Gastrocnemius medialis (tissue), 4 donors: Measurements from ENCODE around the gene STC2. TPM values are rescaled to one million over a fixed set of nuclear protein-coding genes. Genes with fewer than 3 reads are reported as not detected.

ENCODE experiments used
- ATAC-seq, 2 donors: fragments of 150-250 bp; one replicate each; pipeline ENCODE4 v1.9.1; 2016
- DNase-seq, 2 donors: peaks; one replicate each; pipeline ENCODE4 v3.0.0-alpha.2; 2019
- H3K27ac ChIP-seq, 4 donors: fragments of 200-600 bp; sonication (generic); 1 replicate in 1 of 4; 2 replicates in 3 of 4; pipeline ENCODE4 v1.5.1; 2016 to 2018; ENCODE audit warnings: mild to moderate bottlenecking in 2 of 4, moderate library complexity in 1 of 4
- H3K27me3 ChIP-seq, 3 donors: fragments of 200-600 bp; sonication (generic) in 2 of 3; 1 replicate in 1 of 3; 2 replicates in 2 of 3; pipeline versions ENCODE4 v1.5.1 to v1.6.0; 2016 to 2019; ENCODE audit warnings: mild to moderate bottlenecking in 1 of 3, moderate library complexity in 1 of 3
- H3K36me3 ChIP-seq, 2 donors: fragments of 200-600 bp; sonication (generic) in 1 of 2; one replicate each; pipeline ENCODE4 v1.5.1; 2017 to 2018
- H3K4me1 ChIP-seq, 2 donors: fragments of 200-600 bp; sonication (generic) in 1 of 2; one replicate each; pipeline ENCODE4 v1.5.1; 2016 to 2017; ENCODE audit warnings: mild to moderate bottlenecking in 2 of 2
- H3K4me3 ChIP-seq, 4 donors: fragments of 200-600 bp; sonication (generic) in 3 of 4; 1 replicate in 1 of 4; 2 replicates in 3 of 4; pipeline ENCODE4 v1.5.1; 2016 to 2019; ENCODE audit warnings: mild to moderate bottlenecking in 2 of 4
- H3K9me3 ChIP-seq, 3 donors: fragments of 200-600 bp; sonication (generic) in 2 of 3; 1 replicate in 1 of 3; 2 replicates in 2 of 3; pipeline ENCODE4 v1.5.1; 2016 to 2019
- CTCF ChIP-seq, 5 experiments: fragments of 450-650 bp in 3 of 5; fragments of 200-600 bp in 2 of 5; sonication (generic) in 2 of 5; IDR thresholded peaks in 4 of 5; conservative IDR thresholded peaks in 1 of 5; 1 replicate in 4 of 5; 2 replicates in 1 of 5; pipeline ENCODE4 v1.5.1; 2016 to 2019; ENCODE audit warnings: antibody characterized with exemption in 5 of 5, mild to moderate bottlenecking in 3 of 5, moderate library complexity in 3 of 5
- POLR2A ChIP-seq, 2 donors: fragments of 450-650 bp; IDR thresholded peaks; one replicate each; pipeline ENCODE4 v1.6.1; 2017; ENCODE audit warnings: antibody characterized with exemption in 2 of 2, mild to moderate bottlenecking in 2 of 2, moderate library complexity in 2 of 2
- in situ Hi-C, 4 donors: fragments of 200-750 bp; cut with MboI; loops; one replicate each; pipeline versions ENCODE4 v1.15.0 to v1.8.0; 2017; ENCODE audit warnings: low sequenced_read_pairs in 4 of 4
- intact Hi-C: fragments of 100-400 bp; cut with DNase I; formaldehyde crosslinking; loops from one replicate; pipeline ENCODE4 v1.15.1; 2023; ENCODE audit warnings: low total_unique reads
- total RNA-seq, 4 donors: library from RNA; depleted of rRNA; stranded (reverse); fragments of >200 nt; gene quantifications; one replicate each; pipeline versions ENCODE4 v1.1.0 to v1.2.3, GENCODE V29; 2016

The STC2 gene
- total RNA-seq, 4 donors from 2014 or later, result 0.39 to 12.7 (median 4.0) TPM

GRCh38 chr5:173340451-173340850, 12.2 kb upstream of the STC2 start:
- DNase-seq, result no peak
- no peak for TF ChIP-seq POLR2A (IDR thresholded peaks at IDR 0.05)
- TF ChIP-seq CTCF (IDR thresholded peaks at IDR 0.05 in 4 of 5, conservative IDR thresholded peaks at IDR 0.05 in 1 of 5), result no peak
- H3K36me3 ChIP-seq, result no peaks in the 10 kb centered on the region
- peaks cover 0 to 3% (median 0%) of the 10 kb centered on the region in 3 donors for H3K27me3 ChIP-seq
- no peak overlapping the region for H3K27ac ChIP-seq
- ATAC-seq, result no peak
- no peak overlapping the region for H3K4me3 ChIP-seq
- intact Hi-C loops, result no loop called here
- H3K9me3 ChIP-seq, result no peaks in the 10 kb centered on the region
- in situ Hi-C loops, result no loop called here
- no peaks in the 10 kb centered on the region for H3K4me1 ChIP-seq

GRCh38 chr5:173339286-173339685, 11.1 kb upstream of the STC2 start:
- Histone ChIP-seq H3K36me3 (no peaks in the 10 kb centered on the region), H3K9me3 (no peaks in the 10 kb centered on the region), H3K4me3 (no peak overlapping the region), H3K27ac (no peak overlapping the region), H3K27me3 (peaks cover 0 to 3% (median 0%) of the 10 kb centered on the region in 3 donors), H3K4me1 (no peaks in the 10 kb centered on the region)
- no peak for TF ChIP-seq POLR2A (IDR thresholded peaks at IDR 0.05)
- intact Hi-C loops (no loop called here), in situ Hi-C loops (loop anchor here in 1 of 4 donors (5.0 kb wide), 1 partner anchor 47 kb away; no protein-coding TSS in a partner anchor)
- DNase-seq (no peak), ATAC-seq (no peak)

GRCh38 chr5:173338380-173339015, 10.3 kb upstream of the STC2 start:
- no peak for ATAC-seq
- Histone ChIP-seq H3K27me3 (peaks cover 0 to 3% (median 0%) of the 10 kb centered on the region in 3 donors), H3K36me3 (no peaks in the 10 kb centered on the region), H3K9me3 (no peaks in the 10 kb centered on the region), H3K4me3 (no peak overlapping the region), H3K4me1 (no peaks in the 10 kb centered on the region), H3K27ac (no peak overlapping the region)
- in situ Hi-C loops (loop anchor here in 1 of 4 donors (5.0 kb wide), 1 partner anchor 46 kb away; no protein-coding TSS in a partner anchor), intact Hi-C loops (no loop called here)
- no peak for TF ChIP-seq POLR2A (IDR thresholded peaks at IDR 0.05)
- TF ChIP-seq CTCF (IDR thresholded peaks at IDR 0.05 in 4 of 5, conservative IDR thresholded peaks at IDR 0.05 in 1 of 5), result no peak
- no peak for DNase-seq

GRCh38 chr5:173334808-173335207, 6.6 kb upstream of the STC2 start:
- H3K36me3 ChIP-seq, result no peaks in the 10 kb centered on the region
- H3K4me3 ChIP-seq, result no peak overlapping the region
- no peak for TF ChIP-seq CTCF (IDR thresholded peaks at IDR 0.05 in 4 of 5, conservative IDR thresholded peaks at IDR 0.05 in 1 of 5)
- no peak for TF ChIP-seq POLR2A (IDR thresholded peaks at IDR 0.05)
- H3K4me1 ChIP-seq, result peaks cover 0 to 3% of the 10 kb centered on the region in 2 donors
- no peaks in the 10 kb centered on the region for H3K9me3 ChIP-seq
- H3K27me3 ChIP-seq, result peaks cover 0 to 3% (median 0%) of the 10 kb centered on the region in 3 donors
- ATAC-seq, result no peak
- in situ Hi-C loops (loop anchor here in 3 of 4 donors (5.0 kb wide), 1 partner anchor 43 kb away; no protein-coding TSS in a partner anchor), intact Hi-C loops (no loop called here)
- DNase-seq, result no peak
- no peak overlapping the region for H3K27ac ChIP-seq

GRCh38 chr5:173333925-173334661, 5.9 kb upstream of the STC2 start:
- no peak for DNase-seq
- no peak for TF ChIP-seq CTCF (IDR thresholded peaks at IDR 0.05 in 4 of 5, conservative IDR thresholded peaks at IDR 0.05 in 1 of 5)
- no peak for TF ChIP-seq POLR2A (IDR thresholded peaks at IDR 0.05)
- Histone ChIP-seq H3K4me1 (peaks cover 2 to 9% of the 10 kb centered on the region in 2 donors), H3K27me3 (peaks cover 0 to 3% (median 0%) of the 10 kb centered on the region in 3 donors), H3K9me3 (no peaks in the 10 kb centered on the region), H3K36me3 (no peaks in the 10 kb centered on the region), H3K4me3 (no peak overlapping the region), H3K27ac (no peak overlapping the region)
- in situ Hi-C loops (loop anchor here in 2 of 4 donors (5.0 kb wide), 1 partner anchor 42 kb away; no protein-coding TSS in a partner anchor), intact Hi-C loops (no loop called here)
- no peak for ATAC-seq
